NCI-H1694 treated with DMSO at 0.1 percent for 48 hours (cell line): ENCODE results near the gene PCDH1.

Source experiments
- DNase-seq: peaks from one replicate; lab custom pipeline; 2025; lab: John Stamatoyannopoulos, UW

PCDH1 gene

DNA sequence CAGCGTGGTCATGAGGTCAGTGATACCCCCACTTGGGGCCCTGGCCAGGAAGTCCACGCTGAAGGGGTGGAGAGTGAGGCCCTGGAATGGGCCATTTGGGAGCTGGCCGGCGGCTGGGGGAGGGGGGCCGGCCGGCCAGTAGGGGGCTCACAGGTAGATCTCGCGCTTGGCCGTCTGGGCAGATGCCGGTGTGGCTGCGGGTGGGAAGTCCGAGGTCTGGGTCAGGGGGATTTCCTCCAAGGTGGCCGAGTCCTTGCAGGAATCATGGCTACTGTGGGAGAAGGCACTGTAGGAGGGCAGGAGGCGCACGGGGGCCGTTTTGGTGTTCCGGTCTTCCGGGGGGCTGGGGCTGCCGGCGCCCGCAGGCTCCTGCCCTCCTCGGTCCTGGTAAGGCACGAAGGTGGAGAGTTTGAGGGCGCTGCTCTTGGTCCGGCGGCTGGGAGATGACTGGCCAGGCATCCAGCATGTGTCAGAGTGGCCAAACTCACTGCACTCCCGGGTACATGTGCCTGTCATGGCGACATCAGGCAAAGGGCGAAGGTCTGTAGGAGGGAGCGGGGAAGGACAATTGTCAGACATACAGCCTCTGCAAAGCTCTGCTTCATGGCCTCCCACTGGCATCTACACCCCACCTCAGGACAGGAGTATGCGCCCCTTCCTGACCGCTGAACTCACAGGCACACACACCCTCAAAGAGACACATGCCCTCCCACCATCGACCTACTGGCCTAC is 24.1 kb downstream of the PCDH1 start:
- DNase-seq: no peak

DNA sequence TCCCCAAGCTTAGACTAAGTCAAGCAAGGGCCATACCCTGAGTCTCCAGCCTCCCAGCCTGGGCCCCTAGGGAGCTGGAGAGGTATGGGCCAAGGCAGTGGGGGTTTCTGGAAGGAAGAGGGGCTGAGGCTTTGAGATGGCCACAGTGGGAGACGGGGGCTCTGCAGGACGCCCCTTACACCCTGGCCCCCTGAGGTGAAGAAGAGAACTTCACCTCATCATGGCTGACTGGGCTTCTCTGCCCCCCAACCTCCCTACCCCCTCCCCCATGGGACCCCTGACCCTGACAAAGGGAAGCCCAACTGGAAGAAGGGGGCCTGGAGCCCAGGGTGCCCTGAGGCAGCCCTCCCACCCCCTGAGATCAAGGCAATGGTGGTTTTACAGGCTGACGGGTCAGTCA is 25.8 kb downstream of the PCDH1 start:
- DNase-seq: no peak

DNA sequence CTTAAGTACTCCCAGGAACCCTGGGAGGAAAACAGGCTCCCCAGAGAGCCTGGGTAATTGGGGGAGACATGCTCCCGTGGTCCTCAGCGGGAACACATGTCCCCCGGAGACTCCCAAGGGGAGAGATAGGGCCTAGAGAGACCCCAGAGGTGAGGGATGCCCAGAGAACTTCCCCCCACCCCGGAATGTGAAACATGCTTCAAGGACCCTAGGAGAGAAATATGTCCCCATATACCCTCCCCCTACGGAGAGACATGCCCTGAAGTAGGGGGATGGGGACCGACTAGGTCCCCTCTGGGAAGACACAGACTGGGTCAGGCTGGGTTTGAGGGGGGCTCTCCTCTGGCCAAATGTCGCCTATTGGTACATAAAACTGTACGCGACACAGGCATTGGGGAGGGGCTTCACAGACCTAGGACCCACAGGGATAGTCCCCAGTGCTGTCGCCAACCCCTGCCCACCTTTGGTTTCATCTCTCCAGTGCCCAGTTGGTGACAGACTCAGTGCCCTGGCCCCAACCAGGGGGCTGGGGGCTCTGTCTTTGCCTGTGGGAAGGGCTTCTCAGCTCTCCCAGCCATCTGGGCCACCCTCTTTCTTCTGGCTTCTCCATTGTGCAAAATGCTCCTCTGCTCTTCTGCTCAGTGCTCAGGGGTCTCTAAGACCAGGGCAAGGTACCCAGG is 26.9 kb downstream of the PCDH1 start:
- no peak for DNase-seq

DNA sequence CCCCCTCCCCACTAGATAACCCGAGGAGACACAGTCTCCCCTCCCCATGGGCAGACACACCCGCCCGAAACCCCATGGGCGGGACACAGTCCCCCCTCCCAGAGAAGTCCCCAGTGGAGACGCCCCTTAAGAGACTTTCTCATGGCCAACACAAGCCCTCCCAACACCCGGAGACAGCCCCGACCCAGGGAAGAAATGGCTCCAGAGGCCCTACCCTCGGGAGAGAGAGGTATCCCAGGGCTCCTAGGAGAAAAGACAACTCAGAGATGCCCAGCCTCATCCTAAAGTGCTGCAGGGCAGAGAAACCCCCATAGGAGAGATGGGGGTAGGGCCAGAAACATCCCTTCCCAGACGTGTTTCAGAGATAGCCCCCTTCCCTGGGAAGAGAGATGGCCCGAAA is 27.4 kb downstream of the PCDH1 start:
- no peak for DNase-seq

DNA sequence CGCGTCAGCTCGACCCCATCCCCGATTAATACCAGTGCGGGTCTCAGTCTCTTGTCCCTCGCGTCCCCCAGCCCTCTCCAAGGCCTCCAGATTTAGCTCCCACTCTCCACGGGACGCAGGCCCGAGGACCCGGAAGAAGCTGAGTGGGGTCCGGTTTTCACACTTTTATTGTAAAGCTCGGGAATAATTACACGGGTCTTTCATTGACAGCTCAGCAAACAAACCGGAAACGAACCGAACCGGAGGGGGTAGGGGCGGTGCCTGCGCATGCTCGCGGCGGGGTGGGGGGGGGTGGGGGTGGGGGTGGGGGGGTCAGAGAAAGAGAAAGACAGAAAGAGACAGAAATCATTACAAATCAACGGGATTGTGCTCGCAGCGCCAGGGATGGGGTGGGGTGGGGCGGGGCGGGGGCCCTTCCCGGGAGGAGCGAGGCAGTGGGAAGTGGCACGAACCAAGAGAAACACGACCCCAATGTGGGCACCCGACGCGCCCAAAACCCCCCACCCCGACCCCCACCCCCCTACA is 27.9 kb downstream of the PCDH1 start:
- peak; percentile 26 for DNase-seq

DNA sequence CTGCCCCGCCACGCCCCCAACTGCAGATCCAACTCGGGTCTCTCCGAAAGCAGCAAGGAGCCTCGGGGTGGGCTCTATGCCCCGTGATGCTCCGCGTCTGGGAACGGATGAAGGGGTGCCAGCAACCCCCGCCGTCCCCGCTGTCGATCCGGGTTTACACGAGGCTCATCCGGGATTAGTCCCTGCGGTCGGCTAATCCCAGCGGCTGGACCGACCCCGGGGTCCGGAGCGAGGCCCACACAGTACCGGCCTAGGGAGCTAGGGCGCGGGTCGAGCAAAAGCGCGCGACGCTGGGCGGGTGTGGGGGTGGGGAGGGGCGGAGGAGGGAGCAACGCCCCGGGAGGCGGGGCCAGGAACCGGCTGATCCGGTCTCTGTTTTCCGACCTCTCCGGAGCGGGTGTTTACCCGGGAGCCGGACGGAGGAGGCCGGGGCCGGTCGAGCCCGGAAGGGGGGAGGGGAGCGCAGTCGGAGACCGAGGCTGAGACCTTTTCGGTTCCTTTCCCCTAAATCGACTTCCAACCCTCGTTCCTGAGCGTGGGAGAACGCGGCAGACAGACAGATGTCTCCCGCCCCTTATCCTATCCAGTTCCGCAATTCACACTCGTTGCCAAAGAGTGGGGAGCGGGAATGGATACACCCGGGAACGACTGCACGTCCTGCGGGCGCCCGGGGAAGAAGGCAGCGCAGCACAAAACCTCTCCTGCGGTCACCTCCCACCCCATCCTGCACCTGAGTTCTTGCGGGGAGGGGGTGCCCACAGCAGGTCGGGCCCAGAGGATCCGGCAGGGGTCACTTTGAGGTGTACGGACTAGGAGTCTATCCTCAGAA is 28.6 kb downstream of the PCDH1 start:
- DNase-seq: peak; percentile 57

DNA sequence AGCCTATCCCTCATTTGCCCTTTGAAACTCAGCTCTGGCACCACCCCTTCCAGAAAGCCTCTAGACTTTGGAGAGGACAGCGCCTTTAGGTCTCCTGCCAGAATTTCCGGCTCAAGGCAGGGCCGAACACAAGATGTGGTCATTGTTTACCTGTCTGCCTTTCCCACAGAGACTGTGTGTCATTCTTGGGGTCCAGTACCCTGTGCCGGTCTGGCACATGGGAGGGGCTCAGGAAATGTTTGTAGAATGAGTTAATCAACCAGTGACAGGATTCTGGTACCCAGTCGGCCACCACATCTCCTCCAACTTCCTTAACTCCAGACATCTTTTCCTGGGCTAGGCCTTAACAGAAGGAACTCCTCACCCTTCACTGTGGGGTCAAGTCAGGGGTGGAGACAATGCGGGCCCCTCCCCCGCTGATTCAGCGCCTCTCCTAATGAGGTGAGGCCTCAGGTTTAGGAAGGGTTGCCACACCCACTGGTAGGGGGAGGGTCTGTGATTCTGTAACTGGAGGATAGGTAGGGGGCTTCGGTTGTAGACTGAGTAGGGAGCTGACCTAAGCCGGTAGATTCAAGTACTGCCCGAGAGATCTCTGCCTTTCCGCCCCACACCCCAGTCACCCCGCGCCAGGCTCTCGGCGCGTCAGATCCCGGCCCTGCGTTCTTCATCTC is 29.3 kb downstream of the PCDH1 start:
- peak; percentile 52 for DNase-seq

DNA sequence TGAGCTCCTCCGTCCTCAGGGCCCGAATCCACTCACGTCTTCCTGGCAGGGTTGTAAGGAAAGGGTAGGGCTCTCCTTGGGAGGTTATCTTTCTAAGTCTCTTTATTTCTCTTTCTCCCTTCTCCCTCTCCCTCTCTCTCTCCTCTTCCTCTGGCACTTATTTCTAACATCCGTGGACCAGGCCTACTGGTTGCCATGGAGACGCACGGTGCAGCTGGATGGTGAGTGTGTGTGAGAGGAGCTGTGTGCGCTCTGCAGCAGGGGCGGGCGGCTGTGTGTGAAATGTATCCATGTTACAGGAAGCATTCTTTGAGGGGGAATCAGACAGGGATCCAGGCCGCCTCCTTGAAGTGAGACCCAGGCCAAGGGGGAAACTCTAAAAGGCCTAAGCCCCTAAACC is 32.2 kb downstream of the PCDH1 start:
- peak; percentile 71 for DNase-seq

DNA sequence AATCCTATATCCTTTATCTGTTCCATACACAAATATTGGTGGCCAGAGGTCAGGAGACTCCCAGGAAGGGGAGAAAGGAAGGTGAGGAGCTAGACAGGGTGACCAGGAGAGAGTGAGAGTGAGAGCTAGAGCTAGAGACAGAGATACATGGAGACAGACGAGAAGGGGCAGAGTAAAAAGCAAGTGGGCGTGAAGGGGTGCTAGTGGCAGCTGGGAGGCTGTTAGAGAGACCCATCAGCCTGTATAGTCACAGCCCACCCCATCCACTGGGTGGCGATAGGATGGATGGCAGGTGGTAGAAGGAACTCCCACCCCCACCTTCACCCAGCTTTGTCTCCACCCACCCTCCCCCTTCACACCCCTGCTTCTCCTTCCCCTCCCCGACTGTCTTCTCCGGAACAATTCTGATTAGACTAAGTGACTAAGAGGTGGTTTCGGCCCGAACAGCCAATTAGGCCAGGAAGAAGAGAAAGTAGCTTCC is 32.8 kb downstream of the PCDH1 start:
- DNase-seq: peak; percentile 71

DNA sequence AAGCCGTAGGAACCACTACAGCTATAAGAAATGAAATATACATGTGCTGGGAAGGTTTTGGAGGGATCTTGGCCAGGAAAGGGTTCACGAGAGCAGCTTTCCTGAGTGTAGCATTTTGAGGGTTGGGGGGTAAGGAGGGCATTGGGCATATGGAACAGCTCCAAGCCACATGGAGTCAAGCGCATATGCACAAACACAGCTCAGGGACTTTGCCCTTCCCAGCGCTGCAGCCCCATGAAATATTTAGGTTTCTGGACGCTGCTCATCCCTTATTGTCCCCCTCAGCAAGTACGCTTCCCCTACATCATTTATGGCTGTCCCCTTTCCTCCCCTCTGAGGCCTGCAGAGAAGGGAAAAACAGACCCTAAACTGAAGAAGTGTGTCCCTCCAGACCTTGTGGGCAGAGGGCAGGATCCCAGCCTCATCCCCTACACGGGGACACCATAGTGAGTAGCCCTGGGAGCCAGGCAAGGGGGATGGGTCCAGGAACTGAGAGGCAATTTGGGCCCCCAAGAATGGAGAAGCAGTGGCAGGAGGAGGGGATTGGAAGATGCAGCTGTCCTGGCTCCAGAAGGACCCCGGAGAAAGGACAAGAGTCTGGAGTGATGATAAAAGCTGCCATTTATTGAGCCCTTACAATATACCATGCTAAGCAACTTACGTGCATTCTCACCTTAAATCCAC is 33.7 kb downstream of the PCDH1 start:
- DNase-seq: no peak

DNA sequence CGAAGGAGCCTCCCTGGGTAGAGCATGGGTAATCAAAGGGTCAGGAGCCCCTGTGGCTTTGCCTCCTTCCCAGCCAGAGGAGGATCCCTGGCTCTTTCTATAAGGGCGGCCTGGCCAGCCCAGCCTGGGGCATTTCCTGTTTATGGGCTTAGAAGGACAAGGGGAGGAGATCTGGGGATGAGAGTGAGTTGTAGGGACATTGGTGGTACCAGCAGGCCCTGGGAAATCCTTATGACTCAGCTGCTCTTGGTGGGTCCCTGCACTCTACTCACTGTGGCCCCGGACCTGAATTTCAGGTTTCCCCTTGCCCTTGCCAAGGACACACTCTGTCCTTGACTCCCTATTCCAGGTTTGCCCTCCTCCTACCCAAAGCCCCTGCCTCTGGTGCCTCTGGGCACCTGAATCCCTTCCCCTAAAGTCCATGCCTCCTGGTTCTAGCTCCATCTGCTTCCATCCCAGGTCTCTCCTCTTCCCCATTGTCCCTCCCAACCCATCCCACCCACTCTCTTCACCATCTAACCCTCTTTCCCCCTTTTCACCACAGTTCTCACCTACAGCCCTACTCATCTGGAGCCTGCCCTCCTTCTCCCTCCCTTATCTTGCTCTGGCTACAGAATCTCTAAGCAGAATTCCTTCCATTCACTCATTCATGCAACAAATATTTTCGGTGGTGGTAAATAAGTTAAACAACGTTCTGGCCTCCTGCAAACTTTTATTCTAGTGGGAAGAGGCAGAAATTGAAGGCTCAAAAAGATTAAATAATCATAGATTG is 34.9 kb downstream of the PCDH1 start:
- DNase-seq: no peak

DNA sequence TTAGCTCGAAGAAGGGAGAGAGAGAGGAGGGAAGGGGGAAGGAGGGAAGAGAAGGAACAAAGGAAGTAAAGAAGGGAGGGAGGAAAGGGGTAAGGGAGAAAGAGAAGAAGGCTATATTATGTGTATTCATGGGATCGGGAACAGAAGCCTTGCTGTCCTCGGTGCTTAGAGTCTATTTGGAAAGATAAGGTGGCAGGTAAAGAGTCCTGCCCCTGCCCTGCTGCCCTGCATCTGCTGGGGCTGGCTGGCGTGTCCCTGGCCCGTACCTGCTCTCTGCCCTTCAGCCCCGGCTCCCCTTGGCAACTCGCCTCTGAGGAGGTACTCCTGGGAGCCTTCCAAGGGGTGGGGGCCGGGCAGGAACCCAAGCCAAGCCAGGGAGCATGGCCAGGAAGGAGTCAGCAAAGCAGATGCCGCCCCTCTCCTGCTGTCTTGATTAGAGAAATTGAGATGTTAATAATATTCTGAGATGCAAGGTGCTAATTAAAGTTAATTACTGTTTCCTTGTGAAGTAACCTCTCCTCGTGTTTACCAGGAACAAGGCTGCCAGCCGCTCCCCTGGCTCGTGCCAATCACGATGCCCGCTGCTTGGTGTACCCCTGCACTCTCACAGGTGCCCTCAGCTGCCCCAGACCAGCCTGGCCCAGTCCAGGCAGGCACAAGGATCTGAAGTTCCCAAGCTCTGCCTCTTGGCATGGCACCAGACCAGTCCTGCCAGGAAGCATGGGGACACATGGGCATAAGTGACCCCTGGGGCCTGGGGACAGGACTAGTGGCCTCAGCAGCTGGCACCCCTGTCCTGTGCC is 36.6 kb downstream of the PCDH1 start:
- no peak for DNase-seq

DNA sequence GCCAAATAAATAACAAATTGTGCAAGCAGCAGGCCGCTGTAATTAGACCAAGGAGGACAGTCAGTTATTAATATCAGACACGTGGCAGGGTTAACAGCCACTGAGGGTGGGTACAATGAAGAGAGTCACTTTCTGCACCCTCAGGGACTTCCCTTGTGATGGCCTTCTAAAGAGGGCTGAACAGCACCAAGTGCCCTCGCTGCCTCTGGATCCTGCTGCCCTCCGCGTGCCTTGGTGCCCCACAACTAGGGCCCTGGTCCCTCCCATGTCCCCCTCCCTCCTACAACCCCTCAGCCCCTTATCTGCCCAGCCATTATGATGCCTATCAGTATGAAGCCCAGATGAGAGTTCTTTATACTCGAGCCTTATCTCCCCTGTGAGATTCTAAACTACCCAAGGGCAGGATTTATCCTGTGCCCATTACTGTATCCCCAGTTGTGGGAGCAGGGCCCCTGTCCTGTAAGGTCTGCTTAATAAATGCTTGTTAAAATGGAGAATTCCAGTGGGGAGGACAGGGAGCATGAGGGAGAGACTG is 37.3 kb downstream of the PCDH1 start:
- no peak for DNase-seq

DNA sequence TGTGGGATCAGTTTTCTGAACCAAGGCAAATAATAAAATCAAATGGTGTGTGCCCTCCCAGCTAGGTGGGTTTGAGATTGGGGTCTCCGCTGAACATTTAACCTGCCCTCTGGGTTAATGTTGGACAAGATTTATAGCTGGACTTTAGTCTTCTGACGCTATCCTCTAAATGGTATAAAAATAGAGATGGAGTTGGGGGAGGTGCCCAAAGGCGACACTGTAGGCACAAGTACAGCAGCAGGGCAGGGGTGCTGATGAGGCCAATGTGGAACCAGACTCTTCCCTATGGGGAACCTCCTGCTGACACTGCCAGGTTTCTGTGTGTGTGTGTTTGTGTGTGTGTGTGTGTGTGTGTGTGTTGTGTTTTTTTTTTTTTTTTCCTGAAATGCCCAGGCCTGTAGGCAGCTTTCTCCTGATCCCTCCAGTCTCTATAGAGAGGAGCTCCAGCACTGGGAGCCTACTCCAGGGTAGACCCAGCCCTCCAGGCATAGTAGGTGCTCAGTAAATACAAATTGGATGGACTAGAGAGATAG is 37.9 kb downstream of the PCDH1 start:
- no peak for DNase-seq

DNA sequence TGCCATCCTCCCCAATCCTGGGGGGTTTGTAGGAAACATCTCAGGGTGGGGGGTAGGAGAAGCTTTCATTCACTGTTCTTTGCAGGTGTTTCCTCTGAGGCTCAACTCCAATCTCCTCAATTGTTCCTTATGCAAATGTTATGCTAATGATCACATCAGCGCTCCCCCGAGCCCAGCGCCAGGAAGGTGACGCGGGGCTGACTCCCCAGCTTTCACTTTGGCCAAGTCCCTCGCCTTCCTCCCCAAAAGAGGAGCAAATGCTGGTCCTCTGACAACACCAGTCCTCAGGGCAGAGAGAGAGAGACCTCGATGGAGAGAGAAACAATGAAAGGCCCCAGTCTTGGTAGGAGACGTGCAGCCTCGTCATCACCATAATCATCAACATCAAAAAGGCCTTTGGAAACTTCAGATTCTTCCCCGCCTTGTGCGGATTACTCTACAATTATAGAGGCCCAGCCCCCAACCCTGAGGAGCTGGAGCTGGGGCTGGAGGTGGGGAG is 39.1 kb downstream of the PCDH1 start:
- no peak for DNase-seq

DNA sequence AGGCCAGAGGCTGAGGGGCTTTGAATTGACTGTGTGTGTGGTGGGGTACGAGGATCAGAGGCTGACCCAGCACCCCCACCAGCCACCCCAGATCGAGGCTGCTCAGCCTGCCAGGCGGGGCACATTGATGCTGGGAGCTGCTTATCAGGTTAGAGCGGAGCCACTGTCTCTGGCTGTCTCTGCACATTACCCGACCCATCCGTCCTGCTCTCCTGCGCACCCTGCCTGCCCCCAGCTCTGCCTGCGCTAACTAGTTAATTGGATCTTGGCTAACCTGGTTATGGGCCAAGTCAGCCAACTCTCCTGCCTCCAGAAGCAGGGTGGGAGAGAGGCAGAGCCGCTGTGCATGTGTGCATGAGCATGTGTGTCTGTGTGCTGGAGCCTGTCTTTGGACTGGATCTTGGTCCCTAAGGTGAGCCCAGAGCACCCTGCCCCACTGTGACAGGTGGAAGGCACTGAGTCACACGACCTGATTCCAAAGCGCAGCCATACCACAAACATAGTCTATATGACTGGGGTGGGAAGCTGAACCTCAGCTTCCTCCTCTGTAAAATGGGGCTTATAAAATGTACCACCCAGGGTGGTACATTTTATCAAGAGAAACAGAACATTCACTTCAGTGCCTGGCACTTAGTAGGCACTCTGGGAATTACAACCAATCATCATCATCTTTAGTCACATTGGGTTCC is 39.7 kb downstream of the PCDH1 start:
- no peak for DNase-seq

DNA sequence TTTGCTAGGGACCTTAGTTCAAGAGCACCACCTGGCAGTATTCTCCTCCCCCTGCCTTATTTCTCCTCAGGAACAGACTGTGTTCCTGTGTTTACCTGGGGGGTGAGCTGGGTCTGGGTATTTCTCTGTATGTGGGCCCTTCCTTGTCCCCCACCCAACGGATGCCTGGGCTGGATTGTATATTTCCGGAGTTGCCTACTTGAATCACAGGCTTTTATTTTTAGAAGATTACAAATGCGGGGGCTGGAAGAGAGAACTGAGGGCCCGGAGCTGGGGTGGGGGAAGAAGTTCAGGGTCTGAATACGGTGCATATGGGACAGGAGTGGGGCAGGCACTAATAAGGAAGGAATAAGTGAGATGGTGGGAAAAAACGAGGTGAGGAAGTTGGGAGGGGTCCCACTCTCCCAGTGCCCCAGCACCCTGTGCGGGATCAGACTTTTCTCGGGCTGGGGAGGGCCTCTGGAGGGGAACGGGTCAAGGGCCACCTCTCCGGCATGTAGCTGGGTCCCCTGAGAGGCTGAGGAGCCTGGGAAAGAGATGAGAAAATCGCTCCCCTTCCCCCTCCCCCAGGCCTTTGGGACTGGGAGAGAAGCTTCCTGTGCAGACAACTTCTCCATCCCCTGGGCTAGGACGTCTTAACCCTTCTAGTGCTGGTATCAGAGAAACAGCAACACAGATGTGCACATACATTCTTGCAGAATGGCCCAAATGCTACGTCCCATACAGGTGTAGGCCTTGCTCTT is 42.1 kb downstream of the PCDH1 start:
- no peak for DNase-seq

DNA sequence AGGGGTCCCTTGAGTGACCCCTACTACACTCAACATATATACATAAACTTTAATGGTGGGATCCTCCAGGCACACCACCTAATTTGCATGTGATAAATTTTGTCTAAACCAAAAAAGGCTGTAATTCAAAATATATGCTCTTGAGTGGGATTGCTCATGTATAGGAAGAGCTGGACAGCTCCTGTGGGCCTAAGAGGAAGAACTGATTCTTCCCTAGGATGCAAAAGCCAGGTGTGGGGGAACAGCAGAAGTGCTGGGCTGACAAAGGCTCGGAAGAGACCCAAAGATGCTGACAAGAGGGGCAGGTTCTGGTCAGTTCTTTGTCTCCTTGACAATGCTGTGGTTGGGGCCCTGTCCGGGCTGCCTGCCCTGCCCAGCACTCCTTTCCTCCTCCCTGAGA is 43.9 kb downstream of the PCDH1 start:
- no peak for DNase-seq
